Activated CD4-positive, alpha-beta T cell treated with anti-CD3 and anti-CD28 coated beads for 24 hours (primary cell): Measurements from ENCODE around the gene RGSL1.

Experiments
- DNase-seq, 2 donors: peaks; one replicate each; pipeline ENCODE4 v3.0.0-alpha.2; 2020; ENCODE audit warnings: low read depth in 2 of 2

RGSL1 gene

DNA sequence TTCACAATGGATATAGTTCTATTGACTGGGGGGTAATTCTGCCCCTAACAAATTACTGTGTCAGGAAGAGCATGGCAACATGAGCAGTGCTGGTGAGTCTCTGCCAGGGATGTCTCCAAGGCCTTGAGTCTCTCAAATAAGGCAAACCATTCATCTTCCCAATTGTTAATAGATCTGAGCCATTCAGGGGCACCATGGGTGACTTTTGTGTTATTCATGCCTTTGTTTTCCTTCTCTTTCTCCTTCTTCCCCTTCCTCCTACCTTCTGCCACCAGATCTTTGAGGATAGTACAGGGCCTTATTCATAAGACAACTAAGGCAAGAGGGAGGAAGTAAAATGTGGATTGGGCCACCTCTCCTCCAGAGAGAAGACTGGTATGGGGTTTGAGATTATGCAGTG lies at the start of gene RGSL1:
Gene RGSL1 (plus strand): TSS at position 60 of the 400 bp plus-strand sequence. CDS start 20 bp downstream, at position 80.
- DNase-seq = no peak

DNA sequence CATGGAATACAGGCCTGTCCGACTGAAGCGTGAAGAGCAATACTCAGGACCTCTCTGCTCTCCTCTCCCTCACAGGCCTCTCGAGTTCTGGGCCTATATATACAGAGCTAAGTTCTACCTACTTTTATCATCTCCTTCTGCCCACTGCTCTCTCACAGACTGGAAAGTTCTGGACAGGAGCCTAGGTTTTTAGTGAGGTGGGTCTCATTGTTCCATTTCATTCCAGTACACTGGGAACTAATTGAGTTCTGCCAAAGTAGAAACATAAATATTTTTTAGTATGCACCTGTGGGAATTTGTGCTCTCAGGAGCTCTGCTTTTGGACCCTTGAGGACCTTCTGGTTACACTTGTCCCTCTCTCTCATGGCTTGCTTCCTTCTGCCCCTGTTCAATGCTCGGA lies 49.4 kb upstream of the RGSL1 start, which contains the start of gene TEDDM1:
Gene TEDDM1 (minus strand): TSS at position 101 of the 400 bp plus-strand sequence. CDS start 182 bp downstream, outside the sequence.
- DNase-seq = no peak

DNA sequence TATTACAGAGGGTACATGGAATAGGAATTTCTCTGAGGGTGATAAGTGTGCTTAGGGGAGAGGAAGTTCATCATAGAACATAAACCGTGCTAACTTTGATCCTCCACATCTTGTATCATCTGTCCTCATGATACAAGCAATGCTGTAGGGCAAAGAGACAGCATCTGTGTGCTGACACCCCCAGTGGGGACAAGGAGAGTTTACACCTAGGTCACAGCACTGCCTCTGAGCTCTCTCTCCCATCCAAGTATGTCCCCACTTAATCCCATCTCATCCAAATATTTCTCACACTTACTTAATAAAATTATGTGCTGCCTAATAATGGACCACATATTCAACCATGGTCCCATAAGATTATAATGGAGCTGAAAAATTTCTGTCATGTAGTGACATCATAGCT lies 45.2 kb upstream of the RGSL1 start:
- no peak for DNase-seq

DNA sequence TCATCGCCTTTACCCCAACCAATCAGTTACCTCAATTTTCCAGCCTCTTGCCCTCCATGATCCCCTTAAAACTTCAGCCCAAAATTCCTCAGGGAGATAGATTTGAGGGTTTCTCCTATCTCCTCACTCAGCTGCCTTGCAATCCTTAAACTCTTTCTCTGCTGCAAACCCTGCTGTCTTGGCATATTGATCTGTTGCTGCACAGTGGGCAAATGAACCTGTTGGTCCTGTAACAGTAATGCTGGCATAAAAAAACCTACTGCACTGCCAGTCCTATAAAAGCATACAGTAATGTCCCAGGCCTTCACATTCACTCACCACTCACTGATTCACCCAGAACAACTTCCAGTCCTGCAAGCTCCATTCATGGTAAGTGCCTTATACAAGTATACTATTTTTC lies 44.4 kb upstream of the RGSL1 start:
- no peak for DNase-seq

DNA sequence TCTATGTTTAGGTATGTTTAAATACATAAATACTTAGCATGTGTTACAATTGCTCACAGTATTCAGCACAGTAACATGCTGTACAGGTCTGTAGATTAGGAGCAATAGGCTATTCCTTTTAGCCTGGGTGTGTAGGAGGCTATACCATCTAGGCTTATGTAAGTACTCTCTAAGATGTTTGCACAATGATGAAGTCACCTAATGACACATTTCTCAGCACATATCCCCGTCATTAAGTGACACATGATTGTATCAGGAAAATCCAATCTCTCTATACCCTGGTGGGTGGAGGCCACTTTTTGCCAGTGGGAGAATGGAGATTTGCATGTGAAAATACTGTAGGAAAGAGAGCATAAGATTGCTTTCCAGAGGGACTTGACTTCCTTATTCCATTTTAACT lies 43.9 kb upstream of the RGSL1 start:
- DNase-seq = no peak

DNA sequence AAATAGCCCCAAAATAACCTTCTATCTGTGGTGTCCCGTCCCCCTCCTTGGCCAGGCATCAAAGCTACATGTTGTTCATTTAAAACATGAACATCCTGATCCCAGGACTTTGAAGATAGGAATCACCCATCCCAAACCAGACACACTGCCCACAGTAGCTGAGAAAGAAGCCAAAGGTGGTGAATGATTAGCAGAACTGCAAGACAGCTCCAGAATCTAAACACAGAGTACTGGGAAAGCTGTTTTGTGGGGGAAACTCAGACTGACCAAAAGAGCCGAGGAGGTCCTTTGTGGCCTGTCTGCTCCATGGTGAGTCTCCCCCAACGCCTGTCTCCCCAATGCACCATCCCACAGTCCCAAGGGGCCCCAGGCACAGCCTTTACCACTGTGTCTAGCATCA lies 42.2 kb upstream of the RGSL1 start:
- no peak for DNase-seq

DNA sequence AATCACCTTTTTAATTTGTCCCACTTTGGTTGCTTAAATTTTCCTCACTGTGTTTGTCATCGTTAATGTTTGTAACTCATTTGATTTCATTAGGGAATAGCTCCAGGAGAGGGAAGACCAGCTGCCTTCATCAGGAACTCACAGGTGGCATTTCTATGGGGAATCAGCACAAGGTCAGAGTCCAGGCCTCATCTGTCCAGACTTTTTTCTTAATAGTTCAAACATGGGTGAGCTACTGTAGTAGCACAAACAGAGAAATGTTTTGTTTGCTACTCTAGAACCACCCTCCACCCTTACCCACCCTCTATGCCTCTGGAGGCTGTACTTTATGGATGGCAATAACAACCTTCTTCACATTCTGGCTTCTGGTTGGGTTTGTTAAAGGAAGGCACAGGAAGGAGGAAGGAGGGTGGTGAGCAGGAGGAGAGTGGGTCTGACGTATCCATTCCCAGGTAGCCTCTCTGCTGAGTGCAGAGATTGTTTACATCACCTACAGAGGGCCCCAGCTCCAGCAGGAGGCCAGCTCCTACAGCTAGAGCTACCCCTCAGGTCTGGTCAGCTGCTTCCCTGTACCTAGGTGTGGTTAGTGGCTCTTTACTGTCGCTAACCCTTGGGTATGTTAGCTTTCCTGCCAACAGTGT lies 41.4 kb upstream of the RGSL1 start:
- DNase-seq = no peak

DNA sequence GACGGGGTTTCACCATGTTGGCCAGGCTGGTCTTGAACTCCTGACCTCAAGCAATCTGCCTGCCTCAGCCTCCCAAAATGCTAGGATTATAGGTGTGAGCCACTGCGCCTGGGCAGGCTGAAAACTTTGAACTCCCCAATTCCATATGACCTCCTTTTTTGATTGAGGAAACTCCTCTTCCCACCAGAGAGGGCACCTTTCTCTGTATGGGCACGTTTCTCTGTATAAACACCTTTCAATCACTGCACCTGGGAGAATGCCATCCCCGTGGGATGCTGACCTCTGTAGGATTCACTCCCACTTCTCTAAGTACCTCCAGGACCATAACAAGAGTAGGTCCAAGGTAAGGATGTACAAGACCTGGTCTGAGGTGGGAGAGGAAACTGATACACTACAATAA lies 39.8 kb upstream of the RGSL1 start:
- DNase-seq = no peak

DNA sequence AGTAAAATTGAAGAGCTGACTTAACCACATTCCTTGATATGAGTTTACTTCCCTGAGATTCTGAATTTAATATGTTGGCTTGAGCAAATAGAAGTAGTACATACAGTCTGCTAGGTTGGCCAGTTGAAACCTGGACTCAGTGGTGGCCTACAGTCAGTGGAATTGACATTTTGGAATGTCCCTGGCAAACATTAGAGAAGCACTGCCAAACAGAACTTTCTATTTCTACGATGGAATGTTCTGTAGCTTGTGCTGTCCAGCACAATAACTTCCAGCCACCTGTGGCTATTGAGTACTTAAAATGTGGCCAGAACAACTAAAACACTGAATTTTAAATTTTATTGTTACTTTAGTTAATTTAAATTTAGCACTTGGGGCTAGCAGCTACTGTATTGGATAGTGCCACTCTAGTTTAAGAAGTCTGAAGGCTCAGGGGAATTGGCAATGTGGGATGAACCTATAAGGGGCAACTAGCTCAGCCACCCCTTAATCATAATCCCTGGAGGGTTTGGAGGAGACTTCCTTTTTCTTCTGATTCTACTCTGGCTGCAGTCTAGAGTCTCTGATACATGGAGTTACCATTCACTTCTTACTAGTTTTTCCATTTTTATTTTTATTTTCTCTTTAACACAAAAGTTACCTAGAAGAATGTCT lies 39.2 kb upstream of the RGSL1 start:
- DNase-seq = no peak

DNA sequence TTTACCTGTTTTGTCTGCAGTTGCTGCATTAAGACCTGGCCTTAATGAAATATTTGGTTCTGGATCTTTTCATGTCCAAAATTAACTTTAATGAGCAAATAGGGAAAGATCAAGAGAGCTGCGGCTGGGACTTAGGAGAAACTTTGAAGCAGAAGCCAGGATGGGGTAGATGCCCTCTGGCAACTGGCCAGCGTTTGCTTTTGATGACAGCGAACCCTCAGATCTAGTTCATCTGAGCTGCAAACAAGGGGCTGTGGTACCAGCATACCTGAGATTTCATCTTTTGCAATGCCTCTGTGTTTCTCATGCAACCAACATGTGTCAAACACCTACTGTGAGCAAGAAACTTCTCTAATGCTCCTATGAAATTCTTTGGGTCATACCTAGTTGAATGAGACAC lies 36.5 kb upstream of the RGSL1 start:
- DNase-seq = no peak

DNA sequence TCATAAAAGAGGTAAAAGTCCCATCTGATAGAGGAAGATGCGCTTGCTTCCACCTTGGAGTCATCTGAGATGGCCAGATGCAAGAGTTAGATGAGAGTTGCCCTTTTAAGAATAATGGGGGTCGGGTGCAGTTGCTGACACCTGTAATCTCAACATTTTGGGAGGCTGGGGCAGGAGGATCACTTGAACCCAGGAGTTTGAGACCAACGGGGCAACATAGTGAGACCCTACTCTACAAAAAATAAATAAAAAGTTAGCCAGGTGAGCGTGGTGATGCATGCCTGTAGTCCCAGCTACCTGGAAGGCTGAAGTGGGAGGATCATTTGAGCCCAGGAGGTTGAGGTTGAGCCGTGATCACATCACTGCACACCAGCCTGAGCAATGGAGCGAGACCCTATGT lies 36.0 kb upstream of the RGSL1 start:
- no peak for DNase-seq

DNA sequence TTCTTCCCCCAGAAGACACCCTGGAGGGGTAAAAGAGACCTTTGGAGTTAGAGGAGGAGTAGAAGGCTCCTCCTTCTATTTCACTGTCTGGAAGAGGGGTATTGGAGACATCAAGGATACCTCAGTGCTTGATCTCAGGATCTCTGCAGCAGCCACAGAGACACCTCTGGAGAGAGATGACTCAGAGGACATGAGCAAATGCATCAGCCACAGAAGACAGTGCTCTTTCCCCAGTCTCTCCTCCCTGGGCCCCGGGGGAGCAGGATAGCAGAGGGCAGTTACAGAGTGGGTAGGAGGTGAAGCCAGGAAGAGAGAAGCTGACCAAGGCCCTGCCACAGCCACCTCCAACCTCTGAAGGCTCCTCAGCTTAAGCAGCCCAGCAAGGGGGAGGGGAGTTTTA lies 34.2 kb upstream of the RGSL1 start:
- no peak for DNase-seq

DNA sequence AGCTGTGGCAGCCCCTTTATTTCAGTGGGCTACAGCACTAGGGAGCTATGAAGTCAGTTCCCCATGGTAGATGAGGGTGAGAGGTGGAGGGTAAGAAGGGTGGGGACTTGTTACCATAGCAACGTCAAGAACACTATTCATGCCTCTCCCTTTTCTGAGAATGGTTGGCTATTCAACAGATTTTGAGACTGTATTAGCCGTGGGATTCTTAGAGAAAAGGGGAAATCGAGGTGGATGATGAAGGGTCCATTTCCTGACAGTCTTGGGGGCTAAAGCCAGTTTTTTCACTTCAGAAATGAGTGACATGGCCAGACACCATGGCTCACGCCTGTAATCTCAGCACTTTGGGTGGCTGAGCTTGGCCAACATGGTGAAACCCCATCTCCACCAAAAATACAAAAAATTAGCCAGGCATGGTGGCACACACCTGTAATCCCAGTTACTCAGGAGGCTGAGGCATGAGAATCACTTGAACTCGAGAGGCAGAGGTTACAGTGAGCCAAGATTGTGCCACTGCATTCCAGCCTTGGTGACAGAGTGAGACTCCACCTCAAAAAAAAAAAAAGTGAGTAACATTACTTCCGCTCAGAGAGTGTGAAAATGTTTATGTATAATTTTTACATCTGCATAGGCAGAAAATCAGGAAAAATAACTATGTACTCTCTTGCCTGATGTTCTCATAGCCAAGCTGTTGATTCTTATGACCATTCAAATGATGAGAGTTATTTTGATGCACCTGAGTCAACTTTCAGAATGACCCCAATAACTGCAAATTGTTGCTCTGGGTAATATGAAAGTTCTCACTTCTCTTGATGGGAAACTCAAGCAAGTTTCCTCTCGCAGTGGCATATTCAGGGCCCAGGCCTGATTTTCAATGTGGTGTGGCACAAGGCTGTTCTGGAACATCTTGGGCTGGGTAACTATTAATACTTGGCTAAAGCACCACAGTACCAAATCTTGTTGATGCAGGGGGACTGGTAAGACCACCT lies 23.2 kb upstream of the RGSL1 start:
- no peak for DNase-seq

DNA sequence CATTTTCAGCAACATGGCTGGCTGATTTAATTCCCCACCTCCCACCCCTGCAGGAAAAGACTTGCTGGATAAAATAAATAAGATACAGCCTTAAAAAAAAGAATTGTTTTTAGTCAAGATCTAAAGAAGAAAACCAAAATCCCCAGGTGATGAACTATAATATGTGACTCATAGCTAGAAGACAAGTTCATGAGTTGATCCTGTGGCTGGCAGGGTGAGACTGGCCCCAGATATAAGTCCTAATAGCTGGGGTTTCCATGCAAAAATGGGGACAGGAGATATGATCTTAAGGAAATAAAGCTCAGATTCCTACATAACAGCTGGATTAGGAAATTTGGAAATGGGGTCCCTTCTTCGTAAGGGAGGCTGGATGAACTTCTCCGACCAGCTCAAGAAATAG lies 21.9 kb upstream of the RGSL1 start:
- no peak for DNase-seq

DNA sequence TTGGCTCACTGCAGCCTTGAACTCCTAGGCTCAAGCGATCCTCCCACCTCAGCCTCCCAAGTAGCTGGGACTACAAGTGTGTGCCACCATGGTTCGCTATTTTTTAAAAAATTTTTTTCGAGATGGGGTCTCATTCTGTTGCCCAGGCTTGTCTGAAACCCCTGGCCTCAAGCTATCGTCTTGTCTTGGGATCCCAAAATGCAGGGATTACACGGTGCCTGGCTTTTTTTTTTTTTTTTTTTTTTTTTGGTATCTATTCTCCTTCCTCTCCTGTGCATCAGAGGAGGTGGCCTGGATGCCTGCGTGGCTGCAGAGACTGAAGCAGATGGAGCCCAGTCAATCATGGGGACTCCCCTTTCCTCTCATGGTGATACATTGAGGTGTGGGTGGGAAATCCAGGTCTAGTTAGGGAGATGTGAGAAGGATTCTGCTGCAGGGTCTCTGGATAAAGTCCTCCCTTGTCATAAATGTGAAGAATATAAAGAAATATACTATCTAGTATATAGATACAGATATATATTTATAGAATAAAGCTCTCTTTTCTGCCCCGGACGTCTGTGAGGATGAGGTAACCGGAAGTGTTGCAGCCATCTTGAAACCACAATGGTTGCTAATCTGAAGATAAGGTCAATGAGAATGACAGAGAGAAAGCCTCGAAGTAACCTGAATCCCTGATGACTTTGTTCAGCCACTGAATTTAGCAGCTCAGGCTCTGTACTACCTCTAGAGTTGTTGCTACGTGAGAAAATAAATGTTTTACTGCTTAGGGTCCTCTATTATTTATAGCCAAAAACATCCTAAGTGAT lies 19.5 kb upstream of the RGSL1 start:
- DNase-seq = peak in 1 of 2 donors; percentile 6

DNA sequence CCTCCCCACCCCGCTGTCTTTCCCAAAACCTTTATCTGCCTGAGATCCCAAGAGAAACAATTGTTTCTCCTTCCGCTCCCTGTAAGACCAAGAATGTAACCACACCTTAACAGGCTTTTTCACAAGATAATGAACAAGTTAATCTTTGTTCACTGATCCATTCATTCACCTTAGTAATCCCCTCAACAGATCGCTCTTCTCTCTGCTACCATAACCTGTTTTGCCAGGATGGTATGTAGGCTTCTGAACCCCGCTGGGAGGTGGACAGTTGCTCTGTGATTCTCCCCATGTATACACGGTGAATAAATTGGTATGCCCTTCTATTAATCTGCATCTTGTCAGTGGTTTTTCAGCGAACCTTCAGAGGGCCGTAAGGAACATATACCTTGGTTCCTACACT lies 18.7 kb upstream of the RGSL1 start:
- DNase-seq = no peak

DNA sequence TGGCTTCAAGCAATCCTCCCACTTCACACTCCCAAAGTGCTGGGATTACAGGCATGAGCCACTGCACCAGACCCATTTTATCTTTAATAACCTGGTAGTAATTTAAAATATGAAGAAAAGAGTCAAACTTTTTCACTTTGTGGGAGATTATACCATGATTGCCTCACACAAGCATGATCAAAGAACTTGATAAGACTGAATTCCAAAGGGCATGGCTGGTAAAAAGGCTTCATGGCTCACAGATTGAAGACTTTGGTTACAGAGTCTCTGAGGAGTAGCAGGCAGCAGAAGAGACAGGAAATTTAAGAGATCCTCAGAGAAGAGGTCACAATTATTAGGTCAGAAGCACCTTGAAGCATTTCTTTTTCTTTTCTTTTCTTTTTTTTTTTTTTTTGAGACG lies 16.4 kb upstream of the RGSL1 start:
- no peak for DNase-seq

DNA sequence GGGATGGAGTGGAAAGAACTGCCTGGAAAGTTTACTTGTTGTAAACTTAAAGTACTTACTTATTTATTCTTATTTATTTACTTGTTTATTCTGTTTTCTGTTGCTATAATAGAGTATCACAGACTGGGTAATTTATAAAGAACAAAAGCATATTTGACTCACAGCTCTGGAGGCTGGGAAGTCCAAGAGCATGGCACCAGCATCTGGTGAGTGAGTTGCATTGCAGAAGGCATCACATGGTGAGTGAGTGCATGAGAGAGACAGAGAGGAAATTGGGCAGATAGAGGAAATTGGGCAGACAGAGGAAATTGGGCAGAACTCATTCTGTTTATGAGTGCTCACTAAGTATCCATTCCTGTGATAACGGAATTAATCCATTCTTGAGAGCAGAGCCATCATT lies 11.6 kb upstream of the RGSL1 start:
- no peak for DNase-seq

DNA sequence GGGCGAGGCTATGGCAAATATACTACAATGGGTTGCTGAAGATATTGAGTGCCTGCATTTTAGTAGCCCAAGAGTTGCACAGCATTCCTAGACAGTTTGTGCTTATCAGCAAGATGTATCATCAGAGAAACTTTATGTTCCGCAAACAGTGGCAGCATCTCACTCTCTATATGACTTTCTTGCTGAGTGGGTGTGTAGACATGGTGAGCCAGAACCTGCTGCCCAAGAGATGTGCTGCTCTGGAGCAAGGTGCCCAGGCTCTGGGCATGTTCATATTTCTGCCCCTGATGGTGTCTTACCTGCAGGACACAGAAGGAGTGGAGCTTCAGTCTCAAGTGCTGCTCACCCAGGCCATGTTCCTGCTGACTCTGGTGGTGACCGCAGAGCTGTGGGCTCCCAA lies 8.2 kb upstream of the RGSL1 start:
- no peak for DNase-seq

DNA sequence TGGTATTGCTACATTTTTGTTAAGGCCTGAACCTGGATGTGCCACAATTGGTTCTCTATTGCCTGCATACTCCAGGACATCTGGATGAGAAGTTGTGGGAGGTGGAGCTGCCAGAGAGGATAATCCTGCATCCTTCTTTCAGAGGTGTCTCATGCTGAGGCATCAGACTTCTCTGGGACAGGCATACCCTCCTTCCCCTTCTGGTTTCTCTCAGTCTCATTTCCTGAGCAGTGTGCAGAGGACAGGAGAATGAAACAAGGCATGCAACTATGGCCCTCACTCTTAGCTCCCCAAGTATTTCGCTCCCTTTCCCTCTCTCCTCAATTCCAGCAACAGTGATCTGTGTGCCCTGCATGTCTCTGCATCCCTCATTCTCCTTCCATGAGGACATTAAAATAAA lies 7.6 kb upstream of the RGSL1 start:
- DNase-seq = no peak

DNA sequence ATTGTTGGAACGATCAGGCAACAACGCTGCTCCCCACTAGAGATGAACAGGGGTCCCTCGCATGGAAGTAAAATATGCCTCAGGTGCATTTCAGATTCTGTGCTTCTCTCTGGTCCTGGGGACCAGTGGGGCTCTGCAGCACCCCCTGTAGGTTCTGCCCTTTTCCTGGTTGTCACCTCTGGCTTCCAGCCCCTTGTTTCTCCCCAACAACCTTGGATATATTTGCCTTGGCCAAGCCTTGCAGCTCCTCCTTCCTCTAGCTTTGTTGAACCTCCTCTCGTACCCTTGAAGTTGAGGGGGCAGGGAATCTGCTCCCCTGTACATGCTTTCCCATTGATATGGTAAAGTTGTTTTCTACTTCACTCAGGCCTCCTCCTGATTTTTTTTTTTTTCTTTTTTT lies 5.4 kb upstream of the RGSL1 start:
- no peak for DNase-seq
